Measurements from ENCODE around the gene UBTF.
"Not testable (repeated sequence)": the region's sequence is repeated elsewhere in the genome, so short reads cannot be mapped to it uniquely, and the experiment has no call there.

UBTF gene

GRCh38 chr17:44247876-44248736, 28.6 kb upstream of the UBTF start:
- DNase-seq (ENCODE audit: low read depth), result no peak

- no peak for DNase-seq (ENCODE audit: low read depth)
These were observed 28.0 kb upstream of the UBTF start for GRCh38 chr17:44247440-44247841.

GRCh38 chr17:44241106-44241624, 21.7 kb upstream of the UBTF start:
- DNase-seq (ENCODE audit: low read depth), result no peak

GRCh38 chr17:44237886-44238285, 18.4 kb upstream of the UBTF start:
- not testable (repeated sequence) for DNase-seq (ENCODE audit: low read depth)

GRCh38 chr17:44236444-44236991, 17.0 kb upstream of the UBTF start:
- DNase-seq (ENCODE audit: low read depth), result no peak

GRCh38 chr17:44235583-44235936, 16.1 kb upstream of the UBTF start:
- DNase-seq (ENCODE audit: low read depth), result no peak

- no peak for DNase-seq (ENCODE audit: low read depth)
These were observed 14.1 kb upstream of the UBTF start for GRCh38 chr17:44233582-44233981.

GRCh38 chr17:44232061-44232460, 12.6 kb upstream of the UBTF start:
- no peak for DNase-seq (ENCODE audit: low read depth)

GRCh38 chr17:44230140-44230539, 10.7 kb upstream of the UBTF start:
- no peak for DNase-seq (ENCODE audit: low read depth)

- DNase-seq (ENCODE audit: low read depth), result no peak
These were observed 9.6 kb upstream of the UBTF start for GRCh38 chr17:44229090-44229489.

GRCh38 chr17:44223541-44224071, 4.1 kb upstream of the UBTF start:
- no peak for DNase-seq (ENCODE audit: low read depth)

GRCh38 chr17:44222112-44222869, 2.8 kb upstream of the UBTF start:
- no peak for DNase-seq (ENCODE audit: low read depth)

GRCh38 chr17:44221862-44222111, 2.3 kb upstream of the UBTF start:
- no peak for DNase-seq (ENCODE audit: low read depth)

- peak; percentile 42 for DNase-seq (ENCODE audit: low read depth)
These were observed 1.8 kb upstream of the UBTF start for GRCh38 chr17:44221084-44221861.

- peak; percentile 39 for DNase-seq (ENCODE audit: low read depth)
These were observed 973 bp upstream of the UBTF start for GRCh38 chr17:44220213-44221083.

- peak; percentile 52 for DNase-seq (ENCODE audit: low read depth)
These were observed 313 bp downstream of the UBTF start for GRCh38 chr17:44219108-44219615.

GRCh38 chr17:44218344-44219107, 949 bp downstream of the UBTF start:
- DNase-seq (ENCODE audit: low read depth), result peak; percentile 83

GRCh38 chr17:44217738-44218343, 1.6 kb downstream of the UBTF start:
- no peak for DNase-seq (ENCODE audit: low read depth)

GRCh38 chr17:44216694-44217093, 2.8 kb downstream of the UBTF start:
- DNase-seq (ENCODE audit: low read depth), result no peak

GRCh38 chr17:44216173-44216572, 3.3 kb downstream of the UBTF start:
- no peak for DNase-seq (ENCODE audit: low read depth)

Data from activated T-cell treated with anti-CD3 and anti-CD28 coated beads for 1 hour (primary cell).